Hematopoietic multipotent progenitor cell (in vitro differentiated cells): ENCODE data around the gene MEIS1. TPM values are rescaled to one million over a fixed set of nuclear protein-coding genes. Genes with fewer than 3 reads are reported as not detected.

Source experiments
- DNase-seq, 3 donors: peaks; one replicate each; pipeline ENCODE4 v3.0.0-alpha.2; 2011 to 2015; ENCODE audit warnings: low read depth in 2 of 3, low spot score in 2 of 3
- total RNA-seq: library from RNA; depleted of rRNA; stranded (reverse); fragments of >200 nt; gene quantifications from one replicate; pipeline ENCODE4 v1.2.3, GENCODE V29; 2012

Gene MEIS1
- total RNA-seq, 1 donor: 96.9 TPM

GRCh38 chr2:66555501-66556324 lies 120.8 kb downstream of the MEIS1 start:
- peak in 2 of 3 donors; percentile 55 to 59 for DNase-seq

DNA sequence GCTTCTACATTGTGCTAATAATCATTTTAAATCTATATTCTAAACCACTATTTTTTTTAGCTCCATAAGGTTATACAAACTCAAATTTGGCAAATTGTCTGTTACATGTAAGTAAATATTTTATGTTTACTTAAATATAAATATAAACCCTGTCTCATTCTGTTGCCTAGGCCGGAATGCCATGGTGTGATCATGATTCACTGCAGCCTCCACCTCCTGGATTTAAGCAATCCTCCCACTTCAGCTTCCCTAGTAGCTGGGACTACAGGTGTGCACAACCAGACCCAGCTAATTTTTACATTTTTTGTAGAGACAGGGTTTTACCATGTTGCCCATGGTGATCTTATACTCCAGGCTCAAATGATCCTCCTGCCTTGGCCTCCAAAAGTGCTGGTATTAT lies 124.7 kb downstream of the MEIS1 start:
- DNase-seq: no peak

- DNase-seq: no peak
These were observed 125.8 kb downstream of the MEIS1 start for GRCh38 chr2:66560683-66561082.

DNA sequence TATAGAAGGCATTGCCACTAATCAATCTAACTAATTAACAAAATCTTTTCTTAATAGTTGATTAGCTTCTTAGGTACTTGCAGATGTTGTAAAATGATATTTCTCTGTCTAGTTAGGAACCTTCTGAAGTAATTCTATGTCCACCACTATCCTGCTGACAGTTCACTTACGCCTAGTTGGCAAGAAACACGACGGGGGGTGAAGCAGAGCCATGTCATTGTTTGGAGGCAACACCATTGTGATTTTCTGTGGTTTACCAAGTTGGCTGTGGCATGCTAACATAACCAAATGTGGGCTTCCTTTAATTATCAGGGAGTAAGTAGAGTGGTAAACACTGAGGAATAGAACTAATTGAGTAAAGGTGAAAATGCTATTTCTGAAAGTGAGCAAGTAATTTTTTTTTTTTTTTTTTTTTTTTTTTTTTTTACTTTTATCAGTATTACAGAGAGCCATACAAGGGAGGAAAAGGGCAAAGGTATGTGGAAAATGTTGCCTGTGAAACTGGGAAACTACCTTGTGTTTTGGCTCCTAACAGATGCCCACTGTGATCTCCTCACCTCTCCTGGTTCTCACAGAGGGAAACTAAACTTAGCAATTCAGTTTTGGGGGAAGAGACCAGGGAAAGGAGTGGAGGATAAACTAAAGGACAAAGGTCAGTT lies 126.8 kb downstream of the MEIS1 start:
- DNase-seq: peak in 1 of 3 donors; percentile 51

- no peak for DNase-seq
These were observed 127.4 kb downstream of the MEIS1 start for GRCh38 chr2:66562304-66562685.

DNA sequence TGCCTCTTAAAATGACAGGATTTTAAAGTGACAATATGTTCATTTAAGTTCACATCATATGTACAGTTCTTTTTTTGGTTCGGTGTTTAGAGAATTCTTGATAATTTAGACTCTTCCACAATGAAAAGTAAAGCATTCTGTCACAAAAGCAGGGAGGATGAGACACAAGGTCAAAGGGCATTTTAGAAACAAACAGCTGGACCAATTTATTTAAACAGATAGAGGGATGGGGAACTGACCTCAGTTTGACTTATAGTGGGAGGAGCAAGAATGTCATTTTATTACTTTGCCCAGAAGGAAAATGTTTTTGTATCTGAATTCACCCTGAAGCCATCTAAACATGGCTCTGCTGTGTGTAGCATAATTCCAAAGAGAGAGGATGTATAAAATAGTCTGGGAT lies 128.5 kb downstream of the MEIS1 start:
- no peak for DNase-seq

DNA sequence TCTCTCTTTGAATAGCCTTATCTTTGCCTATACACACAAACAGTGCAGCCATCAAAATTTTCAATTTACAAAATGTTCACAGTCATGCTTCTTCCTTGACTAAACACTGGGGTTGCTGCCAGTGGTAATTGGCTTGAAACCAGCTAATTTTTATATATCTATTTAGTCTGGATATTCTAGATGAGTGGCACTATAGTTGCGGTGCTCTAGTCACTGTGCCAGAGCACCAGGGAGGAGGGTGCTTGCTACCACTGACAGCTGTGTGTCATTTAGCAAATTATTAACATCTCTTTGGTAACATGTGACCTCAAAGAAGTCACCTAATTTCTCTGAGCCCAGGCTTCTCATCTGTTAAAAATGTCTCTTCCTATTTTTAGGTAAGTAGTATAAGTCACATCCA lies 130.4 kb downstream of the MEIS1 start:
- no peak for DNase-seq

DNA sequence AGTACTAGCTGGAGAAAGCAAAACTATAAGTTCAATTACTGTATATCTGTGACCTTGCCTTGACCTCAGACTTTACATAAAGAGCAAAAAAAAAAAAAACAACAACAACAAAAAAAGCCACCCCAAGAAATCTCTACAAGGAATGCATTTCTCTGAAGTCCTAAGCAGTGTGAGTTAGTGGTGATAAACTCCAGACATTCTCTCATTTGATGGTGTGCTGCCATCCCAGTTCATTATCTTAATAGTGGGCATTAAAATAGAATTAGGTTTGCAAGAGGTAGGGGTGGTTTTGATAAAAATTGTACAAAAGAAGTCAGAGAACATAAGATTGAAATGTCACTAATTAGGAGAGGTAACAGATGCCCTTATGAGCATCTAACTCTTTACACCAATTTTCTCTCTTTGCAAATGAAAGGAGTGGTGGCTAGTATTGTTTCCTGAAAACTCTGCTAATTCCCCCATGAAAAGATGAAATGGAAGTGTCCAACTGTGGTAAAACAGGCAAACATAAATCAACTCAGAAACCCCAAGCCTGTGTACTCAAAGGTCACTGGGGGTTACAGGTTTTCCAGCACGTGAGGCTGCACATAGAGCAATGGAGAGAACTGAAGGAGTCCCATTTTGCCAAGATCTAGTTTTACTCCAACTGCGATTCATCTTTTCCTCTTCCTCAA lies 131.9 kb downstream of the MEIS1 start:
- peak in 1 of 3 donors; percentile 34 for DNase-seq

DNA sequence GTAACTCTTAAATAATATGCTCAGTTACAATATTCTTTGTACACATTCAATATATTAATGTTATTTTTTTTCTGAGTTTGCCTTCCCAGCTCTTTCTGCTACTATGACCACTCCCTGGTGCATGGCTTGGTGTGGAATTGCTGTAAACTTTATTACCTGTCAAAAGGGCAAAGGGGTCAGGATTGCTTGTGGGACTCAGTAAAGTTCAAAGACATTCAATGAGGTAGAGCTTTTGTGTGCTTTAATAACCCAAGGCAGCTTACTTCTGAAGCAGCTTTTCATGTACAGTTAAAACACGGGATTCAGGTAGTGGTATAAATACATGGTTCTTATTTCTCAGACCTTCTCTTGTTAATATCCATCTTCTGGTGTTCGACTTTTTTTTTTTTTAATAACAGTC lies 132.8 kb downstream of the MEIS1 start:
- DNase-seq: no peak

DNA sequence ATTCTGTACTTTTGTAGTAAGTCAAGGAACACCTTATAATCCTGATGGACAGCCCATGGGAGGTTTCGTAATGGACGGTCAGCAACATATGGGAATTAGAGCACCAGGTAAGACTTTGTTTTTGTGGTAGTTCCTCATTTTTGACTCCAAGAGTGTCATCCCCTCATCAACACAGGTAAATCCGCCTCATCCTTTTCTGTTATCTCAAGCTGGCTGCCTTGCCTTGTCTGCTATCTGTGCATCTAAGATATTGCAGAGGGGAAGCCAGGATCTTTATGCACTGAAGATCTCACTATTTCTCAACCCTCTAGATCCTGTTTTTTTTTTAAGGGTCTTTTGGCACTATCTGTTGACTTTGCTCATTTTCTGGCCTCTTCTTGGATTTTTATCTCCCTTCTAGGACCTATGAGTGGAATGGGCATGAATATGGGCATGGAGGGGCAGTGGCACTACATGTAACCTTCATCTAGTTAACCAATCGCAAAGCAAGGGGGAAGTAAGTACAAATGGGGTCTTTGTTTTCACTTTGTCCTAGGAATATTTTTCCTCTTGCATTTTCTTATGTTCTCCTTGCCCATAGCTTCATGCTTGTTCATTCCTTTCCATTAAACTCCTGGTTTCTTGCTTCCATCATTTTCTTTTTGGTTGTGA lies 133.8 kb downstream of the MEIS1 start:
- no peak for DNase-seq

DNA sequence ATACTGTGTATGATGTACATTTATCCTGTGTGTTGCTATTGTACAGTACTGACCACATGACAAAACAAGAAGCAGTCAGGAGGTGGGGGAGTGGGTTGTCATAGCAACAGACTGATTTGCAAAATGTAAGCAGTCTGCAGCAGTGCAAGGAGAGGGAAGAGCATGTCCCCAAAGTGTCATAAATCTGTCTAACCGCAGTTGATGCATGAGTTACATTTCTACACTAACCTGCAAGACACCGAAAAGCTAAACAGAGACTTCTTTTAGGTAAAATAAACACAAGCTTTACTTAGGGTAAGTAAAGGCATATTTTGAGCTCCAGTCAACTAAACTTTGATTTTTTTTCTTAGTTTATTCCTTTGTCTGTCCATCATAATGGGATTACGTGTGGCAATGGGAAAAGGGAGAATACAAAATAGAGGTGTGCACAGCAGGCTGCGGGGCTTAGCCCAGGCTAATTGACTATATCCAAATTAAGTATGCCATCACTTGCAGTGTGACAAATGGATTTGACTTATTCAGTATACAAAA lies 134.5 kb downstream of the MEIS1 start:
- DNase-seq: peak in 2 of 3 donors; percentile 91 to 94

GRCh38 chr2:66569974-66570373 lies 135.0 kb downstream of the MEIS1 start:
- no peak for DNase-seq

DNA sequence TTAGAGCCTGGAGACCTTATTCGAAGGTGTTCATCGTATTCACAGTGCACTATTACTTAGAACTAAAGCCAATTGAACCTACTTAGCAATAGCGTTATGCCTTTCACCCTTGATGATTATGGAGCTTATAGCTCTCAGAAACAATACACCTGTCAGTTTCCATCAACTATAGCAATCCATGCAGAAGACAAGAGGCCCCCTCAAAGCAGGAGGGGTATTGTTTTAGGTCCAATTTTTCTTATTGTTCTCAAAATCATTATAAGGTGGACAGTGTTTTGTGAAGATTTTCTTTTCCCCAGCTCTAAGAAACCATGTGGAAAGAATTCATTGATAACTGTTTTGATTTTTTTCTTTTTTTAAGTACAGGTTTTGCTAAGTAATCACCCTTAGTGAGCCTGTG lies 135.5 kb downstream of the MEIS1 start:
- no peak for DNase-seq

DNA sequence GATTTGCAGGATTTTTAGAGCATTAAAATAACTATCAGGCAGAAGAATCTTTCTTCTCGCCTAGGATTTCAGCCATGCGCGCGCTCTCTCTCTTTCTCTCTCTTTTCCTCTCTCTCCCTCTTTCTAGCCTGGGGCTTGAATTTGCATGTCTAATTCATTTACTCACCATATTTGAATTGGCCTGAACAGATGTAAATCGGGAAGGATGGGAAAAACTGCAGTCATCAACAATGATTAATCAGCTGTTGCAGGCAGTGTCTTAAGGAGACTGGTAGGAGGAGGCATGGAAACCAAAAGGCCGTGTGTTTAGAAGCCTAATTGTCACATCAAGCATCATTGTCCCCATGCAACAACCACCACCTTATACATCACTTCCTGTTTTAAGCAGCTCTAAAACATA lies 137.0 kb downstream of the MEIS1 start:
- DNase-seq: peak in 1 of 3 donors; percentile 48

DNA sequence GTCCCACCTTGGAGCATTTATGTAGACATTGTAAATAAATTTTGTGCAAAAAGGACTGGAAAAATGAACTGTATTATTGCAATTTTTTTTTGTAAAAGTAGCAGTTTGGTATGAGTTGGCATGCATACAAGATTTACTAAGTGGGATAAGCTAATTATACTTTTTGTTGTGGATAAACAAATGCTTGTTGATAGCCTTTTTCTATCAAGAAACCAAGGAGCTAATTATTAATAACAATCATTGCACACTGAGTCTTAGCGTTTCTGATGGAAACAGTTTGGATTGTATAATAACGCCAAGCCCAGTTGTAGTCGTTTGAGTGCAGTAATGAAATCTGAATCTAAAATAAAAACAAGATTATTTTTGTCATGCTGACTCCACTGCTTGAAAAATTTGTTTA lies 137.5 kb downstream of the MEIS1 start:
- DNase-seq: no peak

GRCh38 chr2:66573416-66573815 lies 138.5 kb downstream of the MEIS1 start:
- DNase-seq: no peak

- no peak for DNase-seq
These were observed 138.9 kb downstream of the MEIS1 start for GRCh38 chr2:66573821-66574233.

- DNase-seq: peak in 2 of 3 donors; percentile 90 to 94
These were observed 140.0 kb downstream of the MEIS1 start for GRCh38 chr2:66574701-66575624.

GRCh38 chr2:66575625-66576310 lies 140.8 kb downstream of the MEIS1 start:
- peak in 2 of 3 donors; percentile 53 to 69 for DNase-seq

GRCh38 chr2:66576311-66576560 lies 141.3 kb downstream of the MEIS1 start:
- DNase-seq: no peak
